Measurements from ENCODE around the gene PGLYRP4.

GRCh38 chr1:153389401-153389800 lies 40.8 kb upstream of the PGLYRP4 start:
- TF ChIP-seq, protein P1, sequence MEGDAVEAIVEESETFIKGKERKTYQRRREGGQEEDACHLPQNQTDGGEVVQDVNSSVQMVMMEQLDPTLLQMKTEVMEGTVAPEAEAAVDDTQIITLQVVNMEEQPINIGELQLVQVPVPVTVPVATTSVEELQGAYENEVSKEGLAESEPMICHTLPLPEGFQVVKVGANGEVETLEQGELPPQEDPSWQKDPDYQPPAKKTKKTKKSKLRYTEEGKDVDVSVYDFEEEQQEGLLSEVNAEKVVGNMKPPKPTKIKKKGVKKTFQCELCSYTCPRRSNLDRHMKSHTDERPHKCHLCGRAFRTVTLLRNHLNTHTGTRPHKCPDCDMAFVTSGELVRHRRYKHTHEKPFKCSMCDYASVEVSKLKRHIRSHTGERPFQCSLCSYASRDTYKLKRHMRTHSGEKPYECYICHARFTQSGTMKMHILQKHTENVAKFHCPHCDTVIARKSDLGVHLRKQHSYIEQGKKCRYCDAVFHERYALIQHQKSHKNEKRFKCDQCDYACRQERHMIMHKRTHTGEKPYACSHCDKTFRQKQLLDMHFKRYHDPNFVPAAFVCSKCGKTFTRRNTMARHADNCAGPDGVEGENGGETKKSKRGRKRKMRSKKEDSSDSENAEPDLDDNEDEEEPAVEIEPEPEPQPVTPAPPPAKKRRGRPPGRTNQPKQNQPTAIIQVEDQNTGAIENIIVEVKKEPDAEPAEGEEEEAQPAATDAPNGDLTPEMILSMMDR (IDR thresholded peaks at IDR 0.05), result no peak
- TF ChIP-seq EZH2 (IDR thresholded peaks at IDR 0.05; ENCODE audit: borderline replicate concordance, insufficient read depth, low read depth, low read length, poor library complexity, severe bottlenecking), result no peak

All from B cell (primary cell).